Endodermal cell (in vitro differentiated cells): ENCODE data around the gene CFAP206. TPM values are rescaled to one million over a fixed set of nuclear protein-coding genes. Genes with fewer than 3 reads are reported as not detected.

ENCODE experiments used
- DNase-seq: peaks from one replicate; pipeline ENCODE4 v3.0.0-alpha.2; 2017
- H3K27ac ChIP-seq: 2 replicates; pipeline ENCODE4 v1.5.1; 2013; ENCODE audit warnings: mild to moderate bottlenecking, low read depth, low read length, moderate library complexity
- H3K27me3 ChIP-seq: 2 replicates; pipeline ENCODE4 v1.6.1; 2013; ENCODE audit warnings: mild to moderate bottlenecking, low read length, moderate library complexity; ENCODE audit not compliant: insufficient read depth, control insufficient read depth, poor library complexity, severe bottlenecking
- H3K36me3 ChIP-seq: 2 replicates; pipeline ENCODE4 v1.7.0; 2013; ENCODE audit warnings: mild to moderate bottlenecking, low read length, moderate library complexity; ENCODE audit not compliant: control insufficient read depth, insufficient read depth
- H3K4me1 ChIP-seq: one replicate; pipeline ENCODE4 v1.7.0; 2013; ENCODE audit warnings: low read length; ENCODE audit not compliant: control insufficient read depth, insufficient read depth
- H3K4me3 ChIP-seq: 2 replicates; pipeline ENCODE4 v1.5.1; 2013; ENCODE audit warnings: mild to moderate bottlenecking, low read length, moderate library complexity
- H3K9ac ChIP-seq: 2 replicates; pipeline ENCODE4 v1.6.1; 2013; ENCODE audit warnings: mild to moderate bottlenecking, low read length, moderate library complexity; ENCODE audit not compliant: poor library complexity, severe bottlenecking; ENCODE audit errors: extremely low read depth
- H3K9me3 ChIP-seq: 2 replicates; pipeline ENCODE4 v1.6.1; 2013; ENCODE audit warnings: mild to moderate bottlenecking, low read length, moderate library complexity; ENCODE audit not compliant: control insufficient read depth
- H3K27ac Mint-ChIP-seq: 2 replicates; pipeline ENCODE4 v1.8.0; 2020; ENCODE audit warnings: mixed read lengths
- H3K27me3 Mint-ChIP-seq: 2 replicates; pipeline ENCODE4 v1.8.0; 2021; ENCODE audit warnings: mild to moderate bottlenecking, mixed read lengths; ENCODE audit not compliant: insufficient read depth
- H3K36me3 Mint-ChIP-seq: 2 replicates; pipeline ENCODE4 v1.8.0; 2020; ENCODE audit warnings: low read depth, mixed read lengths
- H3K4me1 Mint-ChIP-seq: 2 replicates; pipeline ENCODE4 v1.8.0; 2020; ENCODE audit warnings: mixed read lengths
- H3K4me3 Mint-ChIP-seq: 2 replicates; pipeline ENCODE4 v1.8.0; 2020; ENCODE audit warnings: mild to moderate bottlenecking, moderate library complexity, mixed read lengths
- H3K9me3 Mint-ChIP-seq: 2 replicates; pipeline ENCODE4 v1.8.0; 2020; ENCODE audit warnings: mild to moderate bottlenecking, mixed read lengths
- WGBS, 2 experiments: methylation state at CpG; one replicate each; pipeline versions ENCODE4 v1.1.5 to v1.1.7; 2013; ENCODE audit warnings: missing lambda C conversion rate in 2 of 2, mixed read lengths in 1 of 2; ENCODE audit not compliant: insufficient coverage in 1 of 2, insufficient read length in 1 of 2; 5-methylcytosine and 5-hydroxymethylcytosine counted together
- total RNA-seq, 2 donors: library from RNA; stranded (reverse); fragmentation: NEBNext Ultra II Directional in 1 of 2; extraction: Animal tissue kit (Norgen Biotek cat#: 25700) in 1 of 2; gene quantifications; 2 replicates in 1 of 2; 3 replicates in 1 of 2; pipeline ENCODE4 v1.2.1, GENCODE V29; 2021
- TF ChIP-seq, protein P1 (sequence below): fragments of 200-600 bp; sonication (generic); conservative IDR thresholded peaks from 2 replicates; pipeline ENCODE4 v1.5.0; 2021; ENCODE audit warnings: antibody characterized with exemption, mild to moderate bottlenecking

The CFAP206 gene
- total RNA-seq, 2 donors from 2014 or later, result 0.22 to 0.29 TPM

DNA sequence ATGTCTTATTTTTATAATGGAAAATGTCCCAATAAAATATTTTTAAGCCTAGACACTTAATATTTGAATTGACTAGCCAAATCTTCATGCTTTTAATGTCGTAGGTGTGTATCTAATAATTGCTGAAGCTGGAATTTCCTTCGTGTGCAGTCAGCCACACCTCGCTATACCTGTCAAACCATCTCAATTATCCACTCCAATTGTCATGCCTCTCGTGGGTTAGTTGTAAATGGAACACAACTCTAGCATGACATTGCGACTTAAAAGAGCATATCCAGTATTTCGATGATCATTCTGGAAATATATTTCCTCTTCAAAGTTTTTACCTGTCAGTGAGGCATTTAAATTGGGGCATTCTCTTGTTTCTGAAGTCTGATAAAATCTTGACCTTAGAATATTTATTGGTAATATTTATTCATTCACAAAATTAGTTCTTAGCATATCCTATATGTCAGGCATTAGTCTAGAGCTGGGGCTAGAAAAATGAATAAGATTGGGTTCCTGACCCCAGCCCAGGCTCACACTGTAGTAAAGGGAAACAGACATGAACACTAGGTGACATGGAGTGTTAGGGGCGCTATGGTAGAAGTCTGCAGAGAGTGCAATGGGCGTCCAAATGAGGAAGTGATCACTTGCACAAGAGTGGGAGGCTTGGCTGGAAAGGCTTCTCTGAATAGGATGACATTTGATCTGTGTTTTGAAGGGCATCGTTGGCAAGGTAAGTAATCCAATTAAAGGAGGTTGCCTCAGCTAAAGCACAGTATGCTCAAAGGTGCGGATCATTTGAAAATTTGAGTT is 11.0 kb upstream of the CFAP206 start:
- no peak overlapping the region for H3K27ac Mint-ChIP-seq
- peaks cover 5% of the 10 kb centered on the region for H3K27me3 Mint-ChIP-seq
- H3K4me3 Mint-ChIP-seq, result no peak overlapping the region
- DNase-seq, result no peak
- Histone ChIP-seq H3K36me3 (no peaks in the 10 kb centered on the region), H3K4me3 (no peak overlapping the region), H3K9ac (no peak overlapping the region), H3K27me3 (no peaks in the 10 kb centered on the region), H3K4me1 (no peaks in the 10 kb centered on the region), H3K27ac (no peak overlapping the region), H3K9me3 (no peaks in the 10 kb centered on the region)
- TF ChIP-seq, protein P1, sequence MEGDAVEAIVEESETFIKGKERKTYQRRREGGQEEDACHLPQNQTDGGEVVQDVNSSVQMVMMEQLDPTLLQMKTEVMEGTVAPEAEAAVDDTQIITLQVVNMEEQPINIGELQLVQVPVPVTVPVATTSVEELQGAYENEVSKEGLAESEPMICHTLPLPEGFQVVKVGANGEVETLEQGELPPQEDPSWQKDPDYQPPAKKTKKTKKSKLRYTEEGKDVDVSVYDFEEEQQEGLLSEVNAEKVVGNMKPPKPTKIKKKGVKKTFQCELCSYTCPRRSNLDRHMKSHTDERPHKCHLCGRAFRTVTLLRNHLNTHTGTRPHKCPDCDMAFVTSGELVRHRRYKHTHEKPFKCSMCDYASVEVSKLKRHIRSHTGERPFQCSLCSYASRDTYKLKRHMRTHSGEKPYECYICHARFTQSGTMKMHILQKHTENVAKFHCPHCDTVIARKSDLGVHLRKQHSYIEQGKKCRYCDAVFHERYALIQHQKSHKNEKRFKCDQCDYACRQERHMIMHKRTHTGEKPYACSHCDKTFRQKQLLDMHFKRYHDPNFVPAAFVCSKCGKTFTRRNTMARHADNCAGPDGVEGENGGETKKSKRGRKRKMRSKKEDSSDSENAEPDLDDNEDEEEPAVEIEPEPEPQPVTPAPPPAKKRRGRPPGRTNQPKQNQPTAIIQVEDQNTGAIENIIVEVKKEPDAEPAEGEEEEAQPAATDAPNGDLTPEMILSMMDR, result no peak
- no peaks in the 10 kb centered on the region for H3K4me1 Mint-ChIP-seq
- WGBS, 2 experiments, result 92 to 94% methylated on average over 10 of the region's 10 CpGs
- H3K36me3 Mint-ChIP-seq, result no peaks in the 10 kb centered on the region
- H3K9me3 Mint-ChIP-seq, result no peaks in the 10 kb centered on the region

DNA sequence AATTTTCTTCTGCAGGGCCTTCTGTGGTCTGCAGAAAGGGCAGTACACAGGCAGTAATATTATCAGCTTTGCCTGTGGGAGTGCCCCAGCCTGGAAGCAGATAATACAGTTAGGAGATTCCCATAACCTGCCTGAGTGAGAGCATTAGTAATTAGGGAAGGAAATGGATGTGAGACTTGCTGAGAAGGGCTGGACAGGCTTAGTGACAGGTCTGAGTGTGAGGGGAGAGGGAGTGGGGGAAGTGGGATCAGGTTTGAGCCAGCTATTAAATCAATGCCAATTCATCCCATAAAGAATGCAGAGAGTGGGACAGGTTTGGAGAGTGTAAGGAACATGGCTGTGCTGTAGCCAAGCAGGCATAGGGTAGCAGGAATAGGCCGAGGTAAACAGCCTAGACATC is 10.1 kb upstream of the CFAP206 start:
- no peak overlapping the region for H3K27ac ChIP-seq
- no peaks in the 10 kb centered on the region for H3K27me3 ChIP-seq
- no peak for DNase-seq
- H3K36me3 ChIP-seq, result no peaks in the 10 kb centered on the region
- 82 to 100% methylated on average over 1 of the region's 1 CpG for WGBS, 2 experiments
- TF ChIP-seq, protein P1, result no peak
- H3K36me3 Mint-ChIP-seq, result no peaks in the 10 kb centered on the region
- H3K27me3 Mint-ChIP-seq, result peaks cover 5% of the 10 kb centered on the region
- H3K9me3 ChIP-seq, result no peaks in the 10 kb centered on the region
- no peaks in the 10 kb centered on the region for H3K9me3 Mint-ChIP-seq
- no peak overlapping the region for H3K4me3 Mint-ChIP-seq
- H3K4me3 ChIP-seq, result no peak overlapping the region
- no peaks in the 10 kb centered on the region for H3K4me1 ChIP-seq
- no peaks in the 10 kb centered on the region for H3K4me1 Mint-ChIP-seq
- no peak overlapping the region for H3K9ac ChIP-seq
- no peak overlapping the region for H3K27ac Mint-ChIP-seq

DNA sequence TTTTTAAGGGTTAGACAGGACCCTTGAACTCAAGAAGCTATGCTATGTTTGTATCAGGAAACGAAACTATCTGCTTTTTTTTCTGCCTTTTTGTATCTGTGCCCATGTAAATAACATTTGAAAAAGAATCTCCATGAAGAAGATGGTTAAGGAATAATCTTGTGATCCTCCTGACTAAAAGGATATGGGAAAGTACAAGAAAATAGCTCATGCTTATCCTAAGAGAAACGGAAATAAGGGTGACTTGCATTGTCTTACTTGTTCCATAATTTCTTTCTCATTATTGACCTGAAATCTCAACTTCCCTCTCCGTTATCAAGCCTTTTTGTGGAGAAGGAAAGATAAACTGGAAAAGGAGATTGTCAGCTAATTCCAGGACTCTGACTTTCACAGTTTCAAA is 5.9 kb upstream of the CFAP206 start:
- H3K27me3 Mint-ChIP-seq, result peaks cover 9% of the 10 kb centered on the region
- TF ChIP-seq, protein P1, result no peak
- no peak overlapping the region for H3K4me3 Mint-ChIP-seq
- Histone ChIP-seq H3K27ac (no peak overlapping the region), H3K9ac (no peak overlapping the region), H3K4me1 (no peaks in the 10 kb centered on the region), H3K27me3 (no peaks in the 10 kb centered on the region), H3K9me3 (no peaks in the 10 kb centered on the region), H3K4me3 (no peak overlapping the region), H3K36me3 (no peaks in the 10 kb centered on the region)
- WGBS, 2 experiments, result 73 to 93% methylated on average over 3 of the region's 3 CpGs
- no peaks in the 10 kb centered on the region for H3K36me3 Mint-ChIP-seq
- DNase-seq, result no peak
- H3K9me3 Mint-ChIP-seq, result no peaks in the 10 kb centered on the region
- no peak overlapping the region for H3K27ac Mint-ChIP-seq
- H3K4me1 Mint-ChIP-seq, result no peaks in the 10 kb centered on the region
